ENCODE data around the gene PIEZO1.

PIEZO1 gene

GRCh38 chr16:88830258-88830657 is 45.2 kb upstream of the PIEZO1 start:
- H3K36me3 Mint-ChIP-seq (ENCODE audit: low read depth) = peaks cover 8% of the 10 kb centered on the region

GRCh38 chr16:88828711-88829110 is 43.7 kb upstream of the PIEZO1 start:
- Mint-ChIP-seq H3K27ac (no peak overlapping the region), H3K4me1 (no peaks in the 10 kb centered on the region), H3K4me3 (no peak overlapping the region), H3K36me3 (ENCODE audit: low read depth) (peaks cover 2% of the 10 kb centered on the region), H3K9me3 (no peaks in the 10 kb centered on the region), H3K27me3 (ENCODE audit: low read depth) (no peaks in the 10 kb centered on the region)
- TF ChIP-seq CTCF (IDR thresholded peaks at IDR 0.05; ENCODE audit: unreplicated experiment in 3 of 3) = no peak

More at GRCh38 chr16:88830258-88830657, 45.2 kb upstream of the PIEZO1 start:
- H3K9me3 Mint-ChIP-seq = no peaks in the 10 kb centered on the region
- peak overlapping the region; percentile 59 to 97 (median 89) for H3K27ac Mint-ChIP-seq
- H3K4me3 Mint-ChIP-seq = no peak overlapping the region
- no peaks in the 10 kb centered on the region for H3K27me3 Mint-ChIP-seq (ENCODE audit: low read depth)
- TF ChIP-seq CTCF (IDR thresholded peaks at IDR 0.05; ENCODE audit: unreplicated experiment in 3 of 3) = no peak
- no peaks in the 10 kb centered on the region for H3K4me1 Mint-ChIP-seq

GRCh38 chr16:88827727-88828126 is 42.7 kb upstream of the PIEZO1 start:
- TF ChIP-seq CTCF (IDR thresholded peaks at IDR 0.05; ENCODE audit: unreplicated experiment in 3 of 3) = no peak
- Mint-ChIP-seq H3K27me3 (ENCODE audit: low read depth) (no peaks in the 10 kb centered on the region), H3K4me3 (no peak overlapping the region), H3K4me1 (no peaks in the 10 kb centered on the region), H3K9me3 (no peaks in the 10 kb centered on the region), H3K27ac (no peak overlapping the region), H3K36me3 (ENCODE audit: low read depth) (peaks cover 4% of the 10 kb centered on the region)

GRCh38 chr16:88826070-88826840 is 41.2 kb upstream of the PIEZO1 start:
- H3K4me3 Mint-ChIP-seq = no peak overlapping the region
- no peaks in the 10 kb centered on the region for H3K27me3 Mint-ChIP-seq (ENCODE audit: low read depth)
- no peak overlapping the region for H3K27ac Mint-ChIP-seq
- no peaks in the 10 kb centered on the region for H3K9me3 Mint-ChIP-seq
- TF ChIP-seq CTCF (IDR thresholded peaks at IDR 0.05; ENCODE audit: unreplicated experiment in 3 of 3) = no peak
- H3K36me3 Mint-ChIP-seq (ENCODE audit: low read depth) = peaks cover 5% of the 10 kb centered on the region
- H3K4me1 Mint-ChIP-seq = no peaks in the 10 kb centered on the region

- H3K4me1 Mint-ChIP-seq = no peaks in the 10 kb centered on the region
- H3K36me3 Mint-ChIP-seq (ENCODE audit: low read depth) = peaks cover 5% of the 10 kb centered on the region
- H3K27me3 Mint-ChIP-seq (ENCODE audit: low read depth) = no peaks in the 10 kb centered on the region
- H3K4me3 Mint-ChIP-seq = no peak overlapping the region
- no peak for TF ChIP-seq CTCF (IDR thresholded peaks at IDR 0.05; ENCODE audit: unreplicated experiment in 3 of 3)
- no peak overlapping the region for H3K27ac Mint-ChIP-seq
- H3K9me3 Mint-ChIP-seq = no peaks in the 10 kb centered on the region
Observed at GRCh38 chr16:88825146-88825545, 40.1 kb upstream of the PIEZO1 start.

Data from nephron (organoid).